Adrenal gland (tissue), 12 donors: ENCODE results near the gene INTS15. TPM values are rescaled to one million over a fixed set of nuclear protein-coding genes. Genes with fewer than 3 reads are reported as not detected.
"Not testable (repeated sequence)": the region's sequence is repeated elsewhere in the genome, so short reads cannot be mapped to it uniquely, and the experiment has no call there.

Source experiments
- DNase-seq, 7 donors: peaks; one replicate each; pipeline ENCODE4 v3.0.0-alpha.2; 2019 to 2020
- H3K27ac ChIP-seq, 5 donors: fragments of 200-600 bp; sonication (generic) in 4 of 5; 1 replicate in 3 of 5; 2 replicates in 2 of 5; pipeline versions ENCODE4 v1.5.1 to v1.8.0; 2016 to 2020; ENCODE audit warnings: mild to moderate bottlenecking in 1 of 5
- H3K27me3 ChIP-seq: fragments of 200-600 bp; 2 replicates; pipeline ENCODE4 v1.8.0; 2021
- H3K36me3 ChIP-seq, 2 donors: fragments of 200-600 bp; replicated peaks in 1 of 2; 1 replicate in 1 of 2; 2 replicates in 1 of 2; pipeline versions ENCODE4 v1.5.1 to v1.8.0; 2018 to 2022
- H3K4me1 ChIP-seq, 2 donors: fragments of 200-600 bp; replicated peaks in 1 of 2; 1 replicate in 1 of 2; 2 replicates in 1 of 2; pipeline versions ENCODE4 v1.5.1 to v1.8.0; 2018 to 2021
- H3K4me3 ChIP-seq, 4 donors: fragments of 200-600 bp; sonication (generic) in 3 of 4; one replicate each; pipeline ENCODE4 v1.5.1; 2016 to 2018
- H3K9me3 ChIP-seq, 3 donors: fragments of 200-600 bp; sonication (generic) in 1 of 3; replicated peaks in 1 of 3; 1 replicate in 2 of 3; 2 replicates in 1 of 3; pipeline versions ENCODE4 v1.5.1 to v1.8.0; 2016 to 2021
- POLR2A ChIP-seq, 2 donors: fragments of 450-650 bp; IDR thresholded peaks; one replicate each; pipeline ENCODE4 v1.6.1; 2017; ENCODE audit warnings: antibody characterized with exemption in 2 of 2, mild to moderate bottlenecking in 2 of 2, moderate library complexity in 1 of 2
- WGBS, 4 donors: extraction: QIAGEN DNeasy Blood & Tissue Kit in 2 of 4; methylation state at CpG; one replicate each; pipeline versions ENCODE4 v1.1.5 to v1.1.7; 2013 to 2017; 5-methylcytosine and 5-hydroxymethylcytosine counted together
- intact Hi-C, 2 donors: fragments of 100-400 bp; cut with DNase I; formaldehyde crosslinking; loops; one replicate each; pipeline versions ENCODE4 v1.14.1 to v1.15.0; 2022 to 2023
- polyA plus RNA-seq, 3 donors: library from polyadenylated mRNA; stranded (reverse); fragments of 200-250 nt in 2 of 3; fragments of 350-450 nt in 1 of 3; fragmentation: Illumina TruSeq in 1 of 3; extraction: RNeasy Lipid Tissue Mini Kit (QIAGEN cat#74804) in 1 of 3; gene quantifications; one replicate each; pipeline ENCODE4 v1.2.3, GENCODE V29; 2013 to 2014
- total RNA-seq, 9 donors: library from RNA; depleted of rRNA in 4 of 9; stranded (reverse); fragments of >200 nt in 4 of 9; fragments of 120-200 nt in 1 of 9; fragmentation: NEBNext Ultra II Directional in 1 of 9; extraction: Animal tissue kit (Norgen Biotek cat#: 25700) in 1 of 9; gene quantifications; one replicate each; pipeline versions ENCODE4 v1.1.0 to v1.2.4, GENCODE V29; 2013 to 2023
- TF ChIP-seq, protein P1 (sequence below), 6 experiments: fragments of 450-650 bp in 4 of 6; fragments of 200-600 bp in 2 of 6; sonication (generic) in 1 of 6; IDR thresholded peaks; 1 replicate in 5 of 6; 2 replicates in 1 of 6; pipeline versions ENCODE4 v1.5.1 to v1.8.0; 2016 to 2021; ENCODE audit warnings: antibody characterized with exemption in 6 of 6, mild to moderate bottlenecking in 2 of 6, moderate library complexity in 1 of 6
- donor health status: healthy with polysubstance abuse.
- donor health status: Bipolar disorder and iron deficiency.
- donor health status: DM: yes; HTN: yes; CAD: no.
- donor health status: DM: no; HTN: no; CAD: no.
- donor health status: DM: no; HTN: no; CAD: no.
- donor health status: DM: yes; HTN: yes; CAD: no.

The INTS15 gene
- total and polyA plus RNA-seq, 12 donors = 14.5 to 36.2 (median 26.0) TPM

DNA sequence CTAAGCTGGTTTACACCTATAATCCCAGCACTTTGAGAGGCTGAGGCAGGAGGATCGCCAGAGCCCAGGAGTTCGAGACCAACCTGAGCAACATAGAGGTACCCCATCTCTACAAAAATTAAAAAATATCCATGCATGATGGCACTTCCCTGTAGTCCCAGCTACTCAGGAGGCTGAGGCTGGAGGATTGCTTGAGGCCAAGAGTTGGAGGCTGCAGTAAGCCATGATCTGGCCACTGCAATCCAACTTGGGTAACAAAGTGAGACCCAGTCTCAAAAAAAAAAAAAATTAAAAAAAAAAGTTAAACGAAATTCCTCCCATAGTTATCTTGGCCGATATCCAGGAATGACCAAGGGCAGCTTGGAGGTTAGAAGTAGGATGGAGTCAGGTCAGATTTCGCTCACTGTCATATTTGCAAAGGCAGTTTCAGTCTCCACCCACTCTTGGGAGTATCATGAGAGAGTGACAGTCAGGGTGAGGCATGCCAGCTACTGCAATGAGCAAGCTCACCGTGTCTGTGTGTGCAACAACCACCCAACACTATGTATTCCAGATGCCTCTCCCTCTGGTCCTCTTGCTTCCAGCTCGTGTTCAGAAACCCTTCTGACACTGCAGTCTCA lies 18.6 kb upstream of the INTS15 start:
- Histone ChIP-seq H3K4me1 (peaks cover 0 to 1% of the 10 kb centered on the region in 2 donors), H3K27ac (no peak overlapping the region), H3K36me3 (no peaks in the 10 kb centered on the region), H3K27me3 (no peaks in the 10 kb centered on the region), H3K4me3 (no peak overlapping the region), H3K9me3 (no peaks in the 10 kb centered on the region)
- TF ChIP-seq POLR2A (IDR thresholded peaks at IDR 0.05) = no peak
- TF ChIP-seq, protein P1, sequence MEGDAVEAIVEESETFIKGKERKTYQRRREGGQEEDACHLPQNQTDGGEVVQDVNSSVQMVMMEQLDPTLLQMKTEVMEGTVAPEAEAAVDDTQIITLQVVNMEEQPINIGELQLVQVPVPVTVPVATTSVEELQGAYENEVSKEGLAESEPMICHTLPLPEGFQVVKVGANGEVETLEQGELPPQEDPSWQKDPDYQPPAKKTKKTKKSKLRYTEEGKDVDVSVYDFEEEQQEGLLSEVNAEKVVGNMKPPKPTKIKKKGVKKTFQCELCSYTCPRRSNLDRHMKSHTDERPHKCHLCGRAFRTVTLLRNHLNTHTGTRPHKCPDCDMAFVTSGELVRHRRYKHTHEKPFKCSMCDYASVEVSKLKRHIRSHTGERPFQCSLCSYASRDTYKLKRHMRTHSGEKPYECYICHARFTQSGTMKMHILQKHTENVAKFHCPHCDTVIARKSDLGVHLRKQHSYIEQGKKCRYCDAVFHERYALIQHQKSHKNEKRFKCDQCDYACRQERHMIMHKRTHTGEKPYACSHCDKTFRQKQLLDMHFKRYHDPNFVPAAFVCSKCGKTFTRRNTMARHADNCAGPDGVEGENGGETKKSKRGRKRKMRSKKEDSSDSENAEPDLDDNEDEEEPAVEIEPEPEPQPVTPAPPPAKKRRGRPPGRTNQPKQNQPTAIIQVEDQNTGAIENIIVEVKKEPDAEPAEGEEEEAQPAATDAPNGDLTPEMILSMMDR (IDR thresholded peaks at IDR 0.05) = no peak
- intact Hi-C loops = no loop called here
- no peak for DNase-seq
- WGBS, 4 donors = 49 to 55% (median 53%) methylated on average over 7 of the region's 7 CpGs

DNA sequence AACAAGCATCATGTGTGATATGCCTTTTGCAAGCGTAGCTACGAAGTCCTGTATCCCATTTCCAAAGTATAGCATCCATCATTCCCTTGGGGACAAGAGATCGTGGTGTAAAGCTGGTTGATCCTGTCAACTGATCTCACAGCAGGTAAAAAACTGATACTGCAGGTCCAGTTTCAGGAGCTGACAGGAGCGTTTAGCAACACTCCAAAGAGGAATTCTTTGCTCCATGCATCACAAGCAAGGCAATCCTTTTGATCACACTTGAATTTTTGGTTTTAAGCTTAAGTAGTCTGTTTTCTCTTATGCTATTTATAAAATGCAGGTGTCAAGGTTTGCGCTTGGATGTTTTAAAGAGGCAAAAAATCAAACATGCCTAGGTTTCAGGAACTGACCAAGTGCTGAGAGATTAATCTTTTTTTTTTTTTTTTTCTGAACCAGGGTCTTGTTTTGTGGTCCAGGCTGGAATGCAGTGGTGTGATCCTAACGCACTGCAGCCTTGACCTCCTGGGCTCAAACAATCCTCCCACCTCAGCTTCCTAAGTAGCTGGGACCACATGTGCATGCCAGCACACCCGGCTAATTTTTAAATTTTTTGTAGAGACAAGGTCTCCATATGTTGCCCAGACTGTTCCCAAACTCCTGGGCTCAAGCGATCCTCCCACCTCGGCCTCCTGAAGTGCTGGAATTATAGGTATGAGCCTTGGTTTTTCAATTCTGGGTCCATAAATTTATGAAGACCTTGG lies 14.4 kb upstream of the INTS15 start:
- H3K9me3 ChIP-seq = no peaks in the 10 kb centered on the region
- H3K27ac ChIP-seq = no peak overlapping the region
- WGBS, 4 donors = 71 to 79% (median 74%) methylated on average over 9 of the region's 9 CpGs
- H3K27me3 ChIP-seq = no peaks in the 10 kb centered on the region
- H3K36me3 ChIP-seq = no peaks in the 10 kb centered on the region
- TF ChIP-seq, protein P1 (IDR thresholded peaks at IDR 0.05) = no peak
- TF ChIP-seq POLR2A (IDR thresholded peaks at IDR 0.05) = no peak
- no peak overlapping the region for H3K4me3 ChIP-seq
- H3K4me1 ChIP-seq = peaks cover 3 to 8% of the 10 kb centered on the region in 2 donors
- intact Hi-C loops = no loop called here
- DNase-seq = no peak

DNA sequence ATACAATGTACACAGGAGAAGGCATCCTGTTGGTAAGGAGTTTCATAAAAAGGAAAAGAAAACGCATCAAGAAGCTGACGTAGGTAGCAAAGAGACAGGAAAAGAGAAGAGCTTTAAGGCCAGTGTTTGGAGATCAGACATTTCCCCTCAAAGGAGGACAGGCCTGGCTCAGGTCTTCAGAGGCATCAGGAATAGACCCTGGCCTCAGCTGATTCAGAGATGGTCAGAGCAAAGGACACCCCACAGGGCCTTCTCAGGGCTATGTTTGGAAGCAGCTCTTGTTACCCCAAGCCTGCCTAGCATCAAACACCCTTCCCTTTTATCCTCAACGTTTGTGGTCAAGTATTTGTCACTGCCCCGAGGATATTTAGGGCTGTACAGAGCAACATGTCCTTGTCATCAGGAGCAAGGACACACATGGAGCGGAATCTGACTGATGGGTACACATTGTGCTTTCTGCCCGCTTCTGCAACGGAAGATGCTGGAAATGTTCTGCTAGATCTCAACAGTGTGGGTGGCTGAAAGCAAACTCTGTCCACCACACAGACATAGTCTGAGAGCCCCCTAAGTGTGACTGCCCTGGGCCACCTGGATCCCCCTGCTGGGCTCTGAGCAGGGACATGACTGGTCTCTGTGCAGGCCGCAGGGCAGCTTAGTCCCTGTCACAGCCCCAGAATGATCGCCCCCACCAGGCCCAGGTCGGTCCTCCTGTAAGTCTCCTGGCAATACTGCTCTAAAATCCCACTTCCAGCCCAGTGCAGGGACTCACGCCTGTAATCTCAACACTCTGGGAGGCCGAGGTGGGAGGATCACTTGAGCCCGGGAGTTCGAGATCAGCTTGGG lies 13.6 kb upstream of the INTS15 start:
- Histone ChIP-seq H3K27me3 (no peaks in the 10 kb centered on the region), H3K27ac (no peak overlapping the region), H3K4me3 (peak overlapping the region in 2 of 4 donors; percentile 69 to 93), H3K36me3 (peaks cover 0 to 7% of the 10 kb centered on the region in 2 donors), H3K4me1 (peaks cover 3 to 8% of the 10 kb centered on the region in 2 donors), H3K9me3 (no peaks in the 10 kb centered on the region)
- WGBS, 4 donors = 56 to 59% (median 58%) methylated on average over 9 to 14 of the region's 14 CpGs
- TF ChIP-seq POLR2A (IDR thresholded peaks at IDR 0.05) = no peak
- TF ChIP-seq, protein P1 (IDR thresholded peaks at IDR 0.05) = no peak
- DNase-seq = peak in 1 of 7 donors; percentile 59
- intact Hi-C loops = no loop called here

DNA sequence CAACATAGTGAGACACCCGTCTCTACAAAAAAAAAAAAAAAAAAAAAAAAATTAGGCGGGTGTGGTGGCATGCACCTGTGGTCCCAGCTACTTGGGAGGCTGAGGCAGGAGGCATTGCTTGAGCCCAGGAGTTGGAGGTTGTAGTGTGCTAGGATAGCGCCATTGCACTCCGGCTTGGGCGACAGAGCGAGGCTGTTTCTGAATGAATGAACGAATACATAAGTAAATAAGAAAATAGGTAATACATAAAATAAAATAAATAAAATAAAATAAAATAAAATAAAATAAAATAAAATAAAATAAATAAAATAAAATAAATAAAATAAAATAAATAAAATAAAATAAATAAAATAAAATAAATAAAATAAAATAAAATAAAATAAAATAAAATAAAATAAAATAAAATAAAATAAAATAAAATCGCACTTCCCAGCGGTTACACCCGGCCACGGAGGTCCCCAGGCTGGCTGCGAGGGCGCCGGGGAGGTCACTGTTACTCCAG lies 12.9 kb upstream of the INTS15 start:
- Histone ChIP-seq H3K27ac (peak overlapping the region in 4 of 5 donors; percentile 84 to 96 (median 90)), H3K4me3 (peak overlapping the region in 2 of 4 donors; percentile 69 to 93), H3K36me3 (peaks cover 0 to 13% of the 10 kb centered on the region in 2 donors)
- 10 to 14% (median 11%) methylated on average over 13 to 14 of the region's 14 CpGs for WGBS, 4 donors
- H3K4me1 ChIP-seq, intact Hi-C loops, DNase-seq, H3K27me3 ChIP-seq, H3K9me3 ChIP-seq: not testable (repeated sequence)
